ENCODE results near the gene CLK4. TPM values are rescaled to one million over a fixed set of nuclear protein-coding genes. Genes with fewer than 3 reads are reported as not detected.
"Not testable (repeated sequence)": the region's sequence is repeated elsewhere in the genome, so short reads cannot be mapped to it uniquely, and the experiment has no call there.

Gene CLK4
- total RNA-seq, 1 donor from 2014 or later, result 5.1 TPM

GRCh38 chr5:178589180-178590140, 37.4 kb downstream of the CLK4 start:
- TF ChIP-seq, protein P1, sequence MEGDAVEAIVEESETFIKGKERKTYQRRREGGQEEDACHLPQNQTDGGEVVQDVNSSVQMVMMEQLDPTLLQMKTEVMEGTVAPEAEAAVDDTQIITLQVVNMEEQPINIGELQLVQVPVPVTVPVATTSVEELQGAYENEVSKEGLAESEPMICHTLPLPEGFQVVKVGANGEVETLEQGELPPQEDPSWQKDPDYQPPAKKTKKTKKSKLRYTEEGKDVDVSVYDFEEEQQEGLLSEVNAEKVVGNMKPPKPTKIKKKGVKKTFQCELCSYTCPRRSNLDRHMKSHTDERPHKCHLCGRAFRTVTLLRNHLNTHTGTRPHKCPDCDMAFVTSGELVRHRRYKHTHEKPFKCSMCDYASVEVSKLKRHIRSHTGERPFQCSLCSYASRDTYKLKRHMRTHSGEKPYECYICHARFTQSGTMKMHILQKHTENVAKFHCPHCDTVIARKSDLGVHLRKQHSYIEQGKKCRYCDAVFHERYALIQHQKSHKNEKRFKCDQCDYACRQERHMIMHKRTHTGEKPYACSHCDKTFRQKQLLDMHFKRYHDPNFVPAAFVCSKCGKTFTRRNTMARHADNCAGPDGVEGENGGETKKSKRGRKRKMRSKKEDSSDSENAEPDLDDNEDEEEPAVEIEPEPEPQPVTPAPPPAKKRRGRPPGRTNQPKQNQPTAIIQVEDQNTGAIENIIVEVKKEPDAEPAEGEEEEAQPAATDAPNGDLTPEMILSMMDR (conservative IDR thresholded peaks at IDR 0.05; ENCODE audit: low read depth, low read length), result peak; percentile 25
- DNase-seq (ENCODE audit: low read depth), result no peak
- peak overlapping the region; percentile 50 for H3K4me3 ChIP-seq (ENCODE audit: low read depth, low read length)

- DNase-seq (ENCODE audit: low read depth), result no peak
- TF ChIP-seq, protein P1 (conservative IDR thresholded peaks at IDR 0.05; ENCODE audit: low read depth, low read length), result no peak
- no peak overlapping the region for H3K4me3 ChIP-seq (ENCODE audit: low read depth, low read length)
Measured at GRCh38 chr5:178588769-178589168, 38.1 kb downstream of the CLK4 start.

DNA sequence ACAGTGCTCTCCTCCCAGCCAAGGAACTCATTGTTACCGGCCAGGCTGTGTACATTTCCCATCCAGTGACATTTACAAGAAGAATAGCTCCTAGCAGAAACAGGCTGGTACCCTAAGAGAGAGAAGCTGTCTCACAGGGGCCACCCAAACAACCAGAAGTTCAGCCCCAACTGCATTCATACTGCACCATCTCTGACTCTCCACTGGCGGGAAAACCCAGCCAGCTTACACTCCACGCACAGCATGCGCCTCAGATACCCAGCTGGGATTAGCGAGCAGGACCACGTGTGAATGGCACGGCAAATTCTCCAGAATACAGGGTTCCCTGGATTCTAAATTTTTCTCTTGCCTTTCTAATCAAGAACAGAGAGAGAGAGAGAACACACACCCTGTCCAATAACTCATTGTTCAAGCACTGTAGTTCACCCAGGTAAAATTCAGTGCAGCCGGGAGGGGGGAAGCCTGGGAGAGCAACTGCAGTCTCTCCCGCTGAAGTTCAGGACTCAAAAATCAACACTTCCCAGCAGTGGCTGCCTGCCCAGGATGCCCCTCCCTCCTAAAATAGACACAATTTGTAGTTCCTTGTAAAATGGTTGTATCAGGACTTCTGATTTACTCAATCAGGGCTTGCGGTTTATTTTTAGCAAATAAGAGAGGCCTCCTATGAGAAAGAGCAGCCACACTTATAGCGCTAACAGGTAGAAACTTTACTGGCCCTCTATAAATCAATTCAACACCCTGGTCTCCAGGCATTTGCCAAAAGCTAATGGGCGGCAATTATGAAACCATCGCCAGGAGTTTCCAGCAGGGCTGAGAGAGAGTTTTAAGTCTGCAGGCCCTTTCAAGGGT, 38.9 kb downstream of the CLK4 start:
- DNase-seq (ENCODE audit: low read depth), result no peak
- no peak overlapping the region for H3K4me3 ChIP-seq (ENCODE audit: low read depth, low read length)
- TF ChIP-seq, protein P1 (conservative IDR thresholded peaks at IDR 0.05; ENCODE audit: low read depth, low read length), result no peak

GRCh38 chr5:178586396-178586795, 40.5 kb downstream of the CLK4 start:
- no peak for DNase-seq (ENCODE audit: low read depth)
- TF ChIP-seq, protein P1 (conservative IDR thresholded peaks at IDR 0.05; ENCODE audit: low read depth, low read length), result no peak
- no peak overlapping the region for H3K4me3 ChIP-seq (ENCODE audit: low read depth, low read length)

DNA sequence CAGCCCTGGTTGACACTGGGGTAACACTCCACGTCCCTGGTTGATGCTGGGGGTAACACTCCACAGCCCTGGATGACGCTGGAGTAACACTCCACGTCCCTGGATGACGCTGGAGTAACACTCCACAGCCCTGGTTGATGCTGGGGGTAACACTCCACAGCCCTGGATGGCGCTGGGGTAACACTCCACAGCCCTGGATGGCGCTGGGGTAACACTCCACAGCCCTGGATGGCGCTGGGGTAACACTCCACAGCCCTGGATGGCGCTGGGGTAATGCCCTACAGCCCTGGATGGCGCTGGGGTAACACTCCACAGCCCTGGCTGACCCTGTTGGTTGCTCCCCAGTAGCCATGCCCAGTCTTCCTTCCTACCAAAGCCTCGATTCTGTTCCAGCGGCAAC, 41.4 kb downstream of the CLK4 start:
- not testable (repeated sequence) for H3K4me3 ChIP-seq (ENCODE audit: low read depth, low read length); DNase-seq (ENCODE audit: low read depth)

- DNase-seq (ENCODE audit: low read depth), result no peak
- TF ChIP-seq, protein P1 (conservative IDR thresholded peaks at IDR 0.05; ENCODE audit: low read depth, low read length), result no peak
- H3K4me3 ChIP-seq (ENCODE audit: low read depth, low read length), result no peak overlapping the region
Measured at GRCh38 chr5:178583279-178583678, 43.6 kb downstream of the CLK4 start.

GRCh38 chr5:178582291-178582690, 44.6 kb downstream of the CLK4 start:
- H3K4me3 ChIP-seq (ENCODE audit: low read depth, low read length), result no peak overlapping the region
- DNase-seq (ENCODE audit: low read depth), result no peak
- TF ChIP-seq, protein P1 (conservative IDR thresholded peaks at IDR 0.05; ENCODE audit: low read depth, low read length), result no peak
